Measurements from ENCODE around the gene IQSEC2.
A peak's percentile ranks its signal among the peaks of the same experiment; 100 is the strongest.

Gene IQSEC2

GRCh38 chrX:53262918-53263394, 18.4 kb downstream of the IQSEC2 start:
- Histone ChIP-seq H3K27ac (peak overlapping the region; percentile 35), H3K4me3 (ENCODE audit: low read depth in 1 of 2, low read length in 1 of 2) (no peak overlapping the region), H3K36me3 (no peaks in the 10 kb centered on the region), H3K4me1 (ENCODE audit: control insufficient read depth in 1 of 2, insufficient read depth in 1 of 2, low read depth in 1 of 2, low read length in 1 of 2) (peaks cover 13 to 15% of the 10 kb centered on the region in 2 experiments), H3K9me3 (no peaks in the 10 kb centered on the region), H3K27me3 (peaks cover 14% of the 10 kb centered on the region)
- no peak for TF ChIP-seq CTCF (IDR thresholded peaks at IDR 0.05)

DNA sequence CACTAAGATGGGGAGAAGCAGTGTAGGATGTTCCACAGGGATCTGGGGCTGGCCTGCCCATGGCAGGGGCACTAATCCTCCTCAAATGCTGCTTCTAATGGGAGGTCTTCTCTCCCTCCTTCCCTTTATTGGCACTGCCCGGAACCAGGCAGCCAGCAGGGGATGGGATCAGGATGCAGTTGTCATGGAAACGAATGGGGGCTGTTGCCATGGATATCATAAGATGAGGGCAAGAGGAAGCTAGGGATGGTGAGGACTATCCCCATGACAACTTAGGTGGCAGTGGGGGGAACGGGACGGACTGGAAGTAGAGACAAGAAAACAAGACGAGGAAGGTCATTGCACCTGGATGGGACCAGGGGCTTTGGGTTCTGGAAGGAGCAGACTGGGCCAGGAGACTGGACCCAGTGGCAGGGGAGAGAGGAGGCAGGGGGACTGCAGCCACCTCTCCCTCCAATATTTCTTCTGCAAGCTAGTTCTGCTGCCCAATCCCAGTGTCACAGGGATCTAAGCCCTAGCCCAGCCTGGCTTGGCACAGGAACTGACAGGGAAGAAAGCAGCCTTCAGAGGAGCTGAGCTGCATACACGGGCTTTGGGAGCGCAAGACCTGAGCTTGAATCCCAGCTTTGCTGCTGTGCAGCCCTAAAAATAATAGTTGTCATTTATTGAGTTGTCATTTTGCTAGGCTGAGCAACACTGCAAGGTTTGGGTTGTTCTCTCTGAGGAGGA, 19.0 kb downstream of the IQSEC2 start:
- Histone ChIP-seq H3K4me3 (ENCODE audit: low read depth in 1 of 2, low read length in 1 of 2) (no peak overlapping the region), H3K4me1 (ENCODE audit: control insufficient read depth in 1 of 2, insufficient read depth in 1 of 2, low read depth in 1 of 2, low read length in 1 of 2) (peaks cover 13 to 15% of the 10 kb centered on the region in 2 experiments), H3K27me3 (peaks cover 14% of the 10 kb centered on the region), H3K9me3 (no peaks in the 10 kb centered on the region), H3K36me3 (no peaks in the 10 kb centered on the region), H3K27ac (peak overlapping the region; percentile 35)
- no peak for TF ChIP-seq CTCF (IDR thresholded peaks at IDR 0.05)

- no peak overlapping the region for H3K4me3 ChIP-seq (ENCODE audit: low read depth in 1 of 2, low read length in 1 of 2)
- peaks cover 14% of the 10 kb centered on the region for H3K27me3 ChIP-seq
- H3K9me3 ChIP-seq, result no peaks in the 10 kb centered on the region
- no peak for TF ChIP-seq CTCF (IDR thresholded peaks at IDR 0.05)
- H3K27ac ChIP-seq, result no peak overlapping the region
- H3K4me1 ChIP-seq (ENCODE audit: control insufficient read depth in 1 of 2, insufficient read depth in 1 of 2, low read depth in 1 of 2, low read length in 1 of 2), result peaks cover 13 to 15% of the 10 kb centered on the region in 2 experiments
- no peaks in the 10 kb centered on the region for H3K36me3 ChIP-seq
Measured at GRCh38 chrX:53261355-53261972, 19.9 kb downstream of the IQSEC2 start.

DNA sequence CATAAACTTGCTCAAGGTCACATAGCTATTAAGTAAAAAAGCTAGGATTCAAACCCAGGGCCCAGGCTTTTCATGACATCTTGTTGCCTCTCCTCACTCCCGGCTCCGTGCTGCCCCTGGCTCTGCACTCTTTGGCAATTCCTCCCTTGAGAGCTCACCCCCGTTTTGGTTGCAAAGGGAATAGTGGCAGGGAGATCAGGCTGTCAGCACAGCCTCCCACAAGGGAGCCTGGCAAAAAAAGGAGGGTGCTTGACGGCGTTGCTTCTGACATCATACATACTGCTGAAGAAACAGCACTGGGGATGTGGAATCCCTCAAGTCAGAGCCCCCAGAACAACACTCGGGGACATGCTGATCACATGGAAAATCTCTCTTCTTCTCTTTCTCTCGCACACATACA, 20.5 kb downstream of the IQSEC2 start:
- Histone ChIP-seq H3K27ac (no peak overlapping the region), H3K4me1 (ENCODE audit: control insufficient read depth in 1 of 2, insufficient read depth in 1 of 2, low read depth in 1 of 2, low read length in 1 of 2) (peaks cover 13 to 15% of the 10 kb centered on the region in 2 experiments), H3K27me3 (peaks cover 14% of the 10 kb centered on the region), H3K4me3 (ENCODE audit: low read depth in 1 of 2, low read length in 1 of 2) (no peak overlapping the region), H3K36me3 (no peaks in the 10 kb centered on the region), H3K9me3 (no peaks in the 10 kb centered on the region)
- TF ChIP-seq CTCF (IDR thresholded peaks at IDR 0.05), result no peak

- Histone ChIP-seq H3K4me1 (ENCODE audit: control insufficient read depth in 1 of 2, insufficient read depth in 1 of 2, low read depth in 1 of 2, low read length in 1 of 2) (peaks cover 5 to 8% of the 10 kb centered on the region in 2 experiments), H3K27ac (no peak overlapping the region), H3K36me3 (no peaks in the 10 kb centered on the region), H3K27me3 (peaks cover 14% of the 10 kb centered on the region), H3K9me3 (no peaks in the 10 kb centered on the region), H3K4me3 (ENCODE audit: low read depth in 1 of 2, low read length in 1 of 2) (no peak overlapping the region)
- TF ChIP-seq CTCF (IDR thresholded peaks at IDR 0.05), result no peak
Measured at GRCh38 chrX:53257670-53258423, 23.5 kb downstream of the IQSEC2 start.

Measured in neutrophil (primary cell).